ENCODE data around the gene PCYT1A.
"Not testable (repeated sequence)": the region's sequence is repeated elsewhere in the genome, so short reads cannot be mapped to it uniquely, and the experiment has no call there.

Gene PCYT1A

DNA sequence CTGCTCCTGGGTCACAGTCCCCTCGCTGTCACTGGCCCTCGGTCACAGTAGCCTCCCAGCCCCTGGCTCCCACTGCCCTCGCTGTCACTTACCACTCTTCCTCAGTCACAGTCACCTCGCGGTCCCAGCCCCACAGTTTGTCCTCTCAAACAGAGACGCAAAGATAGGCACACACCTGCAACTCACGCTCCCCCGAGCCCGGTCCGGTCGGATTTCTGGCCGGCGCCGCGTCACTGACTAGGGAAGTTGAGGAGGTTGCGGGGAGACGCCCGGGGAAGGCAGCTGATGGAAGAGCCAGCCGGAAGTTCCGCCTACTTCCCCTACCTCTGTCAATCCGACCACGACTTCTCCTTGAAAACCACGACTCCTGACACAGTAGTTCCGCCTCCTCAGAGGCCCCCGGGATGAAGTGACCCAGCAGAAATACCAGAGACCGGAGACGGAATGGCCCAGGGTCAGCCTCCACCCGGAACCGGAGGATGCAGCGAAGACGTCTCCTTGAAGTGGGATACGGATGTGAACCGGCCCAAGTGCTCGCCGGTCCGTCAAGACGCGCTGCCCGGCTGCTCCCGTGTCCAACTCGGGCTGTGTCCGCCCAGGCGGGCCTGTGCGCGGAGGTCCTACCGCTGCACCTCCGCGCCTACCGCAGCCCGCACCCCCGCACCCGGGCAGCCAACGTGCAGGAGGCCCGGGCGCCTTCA, at the start of gene PCYT1A:
Gene PCYT1A (minus strand): TSS at position 287 of the 701 bp plus-strand sequence. CDS start 17,195 bp downstream, outside the sequence.
- H3K4me3 ChIP-seq (ENCODE audit: low read depth, low read length), result peak within 1 kb of the TSS; percentile 99
- peak; percentile 77 for DNase-seq (ENCODE audit: low read depth)

DNA sequence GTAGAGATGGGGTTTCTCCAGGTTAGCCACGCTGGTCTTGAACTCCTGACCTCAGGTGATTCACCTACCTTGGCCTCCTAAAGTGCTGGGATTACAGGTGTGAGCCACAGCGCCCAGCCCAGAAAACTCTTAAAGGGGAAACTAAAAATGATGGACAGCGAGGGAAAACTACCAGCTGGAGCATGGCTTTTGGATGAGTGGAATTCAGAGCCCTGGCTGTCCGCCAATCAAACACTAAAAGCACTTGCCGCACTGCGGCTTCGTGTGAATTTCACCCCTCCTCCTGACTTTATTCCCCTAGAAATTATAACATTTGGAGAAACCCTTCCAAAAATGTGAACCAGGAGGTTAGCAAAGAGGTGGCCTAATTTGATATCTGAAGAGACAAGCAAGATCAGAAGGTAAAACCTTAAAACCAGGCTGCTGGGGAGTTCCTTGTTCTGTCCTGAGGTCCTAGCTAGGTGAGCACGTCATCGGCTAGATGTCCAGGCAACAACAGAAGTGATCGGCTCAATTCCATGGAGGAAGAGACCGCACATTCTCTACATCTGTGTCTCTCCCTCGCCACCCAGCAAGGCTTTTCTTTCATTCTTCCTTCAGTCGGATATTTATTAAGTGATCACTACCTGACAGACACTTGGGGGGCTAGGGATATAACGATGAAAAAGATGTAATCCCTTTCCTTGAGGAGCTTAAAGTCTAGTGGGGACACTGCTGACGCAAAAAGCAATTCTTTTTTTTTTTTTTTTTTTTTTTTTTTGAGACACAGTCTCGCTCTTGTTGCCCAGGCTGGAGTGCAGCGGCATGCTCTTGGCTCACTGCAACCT, 49.0 kb upstream of the PCYT1A start:
- no peak for DNase-seq (ENCODE audit: low read depth)

DNA sequence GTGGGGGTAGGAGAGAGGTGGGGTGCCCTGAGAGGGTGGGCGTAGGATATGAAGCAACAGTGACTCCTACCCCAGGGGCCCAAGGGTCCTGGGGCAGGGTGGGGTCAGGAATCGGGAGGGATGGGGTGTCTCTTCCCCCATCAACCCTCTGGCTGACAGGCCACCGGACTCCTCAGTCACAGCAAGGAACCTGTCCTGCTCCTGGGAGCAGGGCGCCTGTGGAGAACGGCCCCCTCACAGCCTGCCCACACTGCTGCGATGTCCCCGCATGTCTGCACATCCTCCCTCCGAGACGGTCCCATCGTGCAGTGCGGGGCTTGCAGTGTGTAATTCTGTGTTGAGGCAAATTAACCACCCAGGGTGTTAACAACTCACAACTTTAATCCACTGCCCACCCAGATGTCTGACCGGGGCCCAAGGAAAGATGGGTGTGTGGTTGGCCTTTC, 48.0 kb upstream of the PCYT1A start:
- DNase-seq (ENCODE audit: low read depth), result no peak
- H3K4me3 ChIP-seq (ENCODE audit: low read depth, low read length), result no peak overlapping the region

More for the DNA sequence above, 49.0 kb upstream of the PCYT1A start:
- H3K4me3 ChIP-seq (ENCODE audit: low read depth, low read length), result no peak overlapping the region

DNA sequence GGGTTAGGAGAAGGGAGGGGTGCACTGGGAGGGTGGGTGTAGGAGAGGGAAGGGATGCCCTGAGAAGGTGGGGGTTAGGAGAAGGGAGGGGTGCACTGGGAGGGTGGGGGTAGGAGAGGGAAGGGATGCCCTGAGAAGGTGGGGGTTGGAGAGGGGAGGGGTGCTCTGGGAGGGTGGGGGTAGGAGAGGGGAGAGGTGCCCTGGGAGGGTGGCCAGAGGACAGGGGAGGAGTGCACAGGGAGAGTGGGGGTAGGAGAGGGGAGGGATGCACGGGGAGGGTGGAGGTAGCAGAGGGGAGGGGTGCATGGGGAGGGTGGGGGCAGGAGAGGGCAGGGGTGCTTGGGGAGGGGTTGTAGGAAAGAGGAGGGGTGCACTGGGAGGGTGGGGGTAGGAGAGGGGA, 47.5 kb upstream of the PCYT1A start:
- DNase-seq (ENCODE audit: low read depth), result no peak

DNA sequence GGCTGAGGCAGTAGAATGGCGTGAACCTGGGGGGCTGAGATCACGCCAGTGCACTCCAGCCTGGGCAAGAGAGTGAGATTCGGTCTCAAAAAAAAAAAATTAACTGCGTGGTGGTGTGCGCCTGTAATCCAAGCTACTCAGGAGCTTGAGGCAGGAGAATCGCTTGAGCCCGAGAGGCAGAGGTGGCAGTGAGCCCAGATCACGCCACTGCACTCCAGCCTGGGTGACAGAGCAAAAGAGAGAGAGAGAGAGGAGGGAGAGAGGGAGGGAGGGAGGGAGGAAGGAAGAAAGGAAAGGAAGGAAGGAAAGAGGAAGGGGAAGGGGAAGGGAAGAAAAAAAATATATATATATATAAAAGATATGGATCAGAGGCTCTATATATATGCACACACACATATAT, 44.6 kb upstream of the PCYT1A start:
- no peak for DNase-seq (ENCODE audit: low read depth)
- no peak overlapping the region for H3K4me3 ChIP-seq (ENCODE audit: low read depth, low read length)

More for the DNA sequence above, 47.5 kb upstream of the PCYT1A start:
- no peak overlapping the region for H3K4me3 ChIP-seq (ENCODE audit: low read depth, low read length)

DNA sequence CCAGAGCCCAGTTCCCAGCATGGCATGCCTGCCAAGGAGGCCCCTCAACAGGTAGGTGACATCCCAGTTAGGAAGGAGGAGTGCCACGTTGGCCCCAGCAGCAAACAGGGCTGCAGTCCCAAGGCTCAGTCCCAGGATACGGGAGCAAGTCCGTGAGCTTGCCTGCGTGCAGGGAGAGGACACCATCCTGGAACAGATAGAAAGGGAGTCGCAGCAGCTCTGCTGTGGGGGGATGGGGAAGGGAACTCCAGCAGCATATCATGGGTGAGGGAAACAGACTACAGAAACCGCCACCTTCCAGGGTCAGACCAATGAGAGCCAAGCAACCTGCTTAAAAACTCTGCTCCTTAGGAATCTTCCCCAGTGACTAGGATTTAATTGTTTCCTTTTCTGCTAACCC, 39.9 kb upstream of the PCYT1A start:
- H3K4me3 ChIP-seq (ENCODE audit: low read depth, low read length), result no peak overlapping the region
- DNase-seq (ENCODE audit: low read depth), result no peak

DNA sequence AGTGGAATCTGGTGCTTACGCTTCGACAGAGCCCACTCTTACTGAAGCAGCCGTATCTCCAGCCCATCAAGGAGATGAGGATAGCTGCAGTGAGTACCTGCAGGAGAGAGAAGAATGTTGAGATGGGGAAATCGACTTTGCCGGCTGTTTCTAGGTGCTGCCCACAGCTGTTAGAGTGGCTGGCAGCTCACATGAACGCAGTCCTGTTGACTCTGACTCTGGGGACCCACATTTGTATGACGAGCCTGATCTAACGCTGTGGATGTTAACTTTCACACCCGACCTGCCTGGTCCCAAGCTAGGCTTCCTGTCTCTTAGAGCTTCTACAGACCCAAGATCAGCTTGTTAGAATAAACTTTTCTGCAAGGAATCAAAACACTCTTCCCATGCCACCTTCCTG, 39.4 kb upstream of the PCYT1A start:
- H3K4me3 ChIP-seq (ENCODE audit: low read depth, low read length), result no peak overlapping the region
- no peak for DNase-seq (ENCODE audit: low read depth)

DNA sequence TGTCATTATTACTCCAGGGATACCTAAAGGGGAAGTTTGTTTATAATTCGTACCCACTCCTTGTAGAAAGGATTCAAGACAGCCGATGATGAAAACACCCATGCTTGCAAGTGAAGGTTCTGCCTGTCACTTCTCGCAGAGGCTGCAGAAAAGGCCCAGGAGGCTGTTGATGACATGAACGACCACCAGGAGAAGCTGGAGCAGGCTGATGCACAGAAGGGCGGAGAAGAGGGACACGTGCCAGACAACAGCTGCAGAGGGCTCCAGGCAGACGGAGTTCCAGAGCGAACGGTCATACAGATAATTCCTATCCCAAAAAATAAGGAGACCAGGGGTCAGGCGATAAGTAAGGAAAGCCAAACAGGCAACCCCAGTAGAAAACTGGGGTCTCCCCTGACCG, 36.2 kb upstream of the PCYT1A start:
- no peak for DNase-seq (ENCODE audit: low read depth)
- no peak overlapping the region for H3K4me3 ChIP-seq (ENCODE audit: low read depth, low read length)

DNA sequence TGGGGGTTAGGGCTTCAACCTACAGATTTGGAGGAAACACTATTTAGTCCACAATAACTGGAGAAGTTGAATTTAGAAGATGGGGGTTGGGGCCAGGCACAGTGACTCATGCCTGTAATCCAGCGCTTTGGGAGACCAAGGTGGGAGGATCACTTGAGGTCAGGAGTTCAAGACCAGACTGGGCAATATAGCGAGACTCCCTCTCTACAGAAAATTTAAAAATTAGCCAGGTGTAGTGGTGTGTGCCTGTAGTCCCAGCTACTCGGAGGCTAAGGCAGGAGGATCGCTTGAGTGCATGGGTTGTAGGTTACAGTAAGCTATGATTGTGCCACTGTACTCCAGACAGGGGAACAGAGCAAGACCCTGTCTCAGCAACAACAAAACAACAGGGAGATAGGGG, 35.5 kb upstream of the PCYT1A start:
- DNase-seq (ENCODE audit: low read depth), result no peak
- no peak overlapping the region for H3K4me3 ChIP-seq (ENCODE audit: low read depth, low read length)

DNA sequence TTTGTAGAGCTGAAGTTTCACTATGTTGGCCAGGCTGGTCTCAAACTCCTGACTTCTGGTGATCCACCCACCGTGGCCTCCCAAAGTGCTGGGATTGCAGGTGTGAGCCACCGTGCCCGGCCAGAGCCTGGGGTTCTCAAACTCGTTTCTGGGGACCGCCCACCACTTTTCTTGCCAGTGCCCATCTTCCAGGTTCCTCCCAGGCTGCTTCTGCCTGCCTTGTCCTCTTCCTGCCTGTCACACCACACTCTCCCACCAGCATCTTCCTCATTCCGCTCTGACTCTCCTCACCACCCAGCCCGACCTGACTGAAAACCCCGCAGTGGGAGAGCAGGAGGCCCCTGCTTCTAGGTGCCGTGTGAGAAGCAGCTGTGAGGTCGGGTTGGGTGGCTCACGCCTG, 33.6 kb upstream of the PCYT1A start:
- H3K4me3 ChIP-seq (ENCODE audit: low read depth, low read length), result no peak overlapping the region
- DNase-seq (ENCODE audit: low read depth), result no peak

DNA sequence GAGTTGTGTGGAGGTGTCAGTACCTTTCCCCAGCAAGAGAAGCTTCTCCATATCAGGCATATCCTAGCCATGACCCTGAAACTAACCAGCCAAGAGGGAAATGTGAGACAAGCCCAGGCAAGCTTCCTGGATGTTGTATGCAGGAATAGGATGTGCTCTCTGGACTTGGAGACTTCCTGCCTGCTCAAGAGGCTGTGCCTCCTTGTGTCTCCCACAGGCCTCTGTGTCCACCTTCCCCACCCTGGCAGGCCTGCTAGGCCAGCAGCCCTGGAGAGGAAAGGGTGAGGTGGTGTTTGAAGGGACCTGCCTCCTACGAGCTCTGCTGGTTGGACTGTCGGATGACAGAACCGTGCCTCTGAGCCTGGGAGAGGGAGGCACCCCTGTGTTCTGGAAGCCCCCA, 32.6 kb upstream of the PCYT1A start:
- no peak for DNase-seq (ENCODE audit: low read depth)
- no peak overlapping the region for H3K4me3 ChIP-seq (ENCODE audit: low read depth, low read length)

DNA sequence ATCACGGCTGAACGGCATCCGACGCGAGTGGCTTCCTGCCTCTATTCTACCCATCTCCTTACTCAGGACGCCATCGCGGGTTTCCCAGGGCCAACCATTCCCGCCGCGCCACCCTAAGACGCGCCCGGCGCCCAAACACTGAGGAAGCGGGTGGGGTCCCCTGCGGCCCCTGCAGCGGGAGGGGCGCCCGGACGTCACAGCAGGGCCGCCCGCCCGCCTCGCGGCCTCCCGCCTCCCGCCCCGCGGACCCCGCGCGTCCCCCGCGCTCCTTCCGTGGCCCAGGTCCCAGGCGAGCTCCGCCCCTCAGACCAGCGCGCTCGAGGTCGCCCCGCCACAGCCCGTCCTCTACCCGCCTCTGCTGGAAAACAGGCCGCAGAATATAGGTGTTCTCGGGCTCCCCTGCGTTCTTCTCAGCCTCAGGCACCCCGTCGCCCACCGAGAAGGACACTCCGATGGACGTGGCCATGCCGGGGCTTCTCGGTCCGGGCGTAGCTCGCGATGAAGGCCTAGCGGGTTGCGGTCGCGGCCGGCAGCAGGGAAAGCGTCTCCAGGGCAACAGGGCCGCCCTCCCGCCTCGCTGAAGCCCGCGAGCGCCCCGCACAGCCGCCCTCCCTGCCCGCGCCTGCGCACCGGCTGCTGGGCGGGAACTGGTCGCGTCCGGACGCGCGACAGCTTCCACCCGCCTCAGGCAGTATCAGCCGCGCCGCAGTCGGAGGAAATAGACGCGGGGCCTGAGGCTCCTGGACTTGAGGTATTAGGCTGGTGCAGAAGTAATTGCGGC, 30.4 kb upstream of the PCYT1A start, which contains the start of gene DYNLT2B:
Gene DYNLT2B (minus strand): TSS at position 554 of the 781 bp plus-strand sequence. CDS start 88 bp downstream, at position 466.
- peak; percentile 66 for DNase-seq (ENCODE audit: low read depth)
- H3K4me3 ChIP-seq (ENCODE audit: low read depth, low read length), result peak within 1 kb of the TSS; percentile 70

DNA sequence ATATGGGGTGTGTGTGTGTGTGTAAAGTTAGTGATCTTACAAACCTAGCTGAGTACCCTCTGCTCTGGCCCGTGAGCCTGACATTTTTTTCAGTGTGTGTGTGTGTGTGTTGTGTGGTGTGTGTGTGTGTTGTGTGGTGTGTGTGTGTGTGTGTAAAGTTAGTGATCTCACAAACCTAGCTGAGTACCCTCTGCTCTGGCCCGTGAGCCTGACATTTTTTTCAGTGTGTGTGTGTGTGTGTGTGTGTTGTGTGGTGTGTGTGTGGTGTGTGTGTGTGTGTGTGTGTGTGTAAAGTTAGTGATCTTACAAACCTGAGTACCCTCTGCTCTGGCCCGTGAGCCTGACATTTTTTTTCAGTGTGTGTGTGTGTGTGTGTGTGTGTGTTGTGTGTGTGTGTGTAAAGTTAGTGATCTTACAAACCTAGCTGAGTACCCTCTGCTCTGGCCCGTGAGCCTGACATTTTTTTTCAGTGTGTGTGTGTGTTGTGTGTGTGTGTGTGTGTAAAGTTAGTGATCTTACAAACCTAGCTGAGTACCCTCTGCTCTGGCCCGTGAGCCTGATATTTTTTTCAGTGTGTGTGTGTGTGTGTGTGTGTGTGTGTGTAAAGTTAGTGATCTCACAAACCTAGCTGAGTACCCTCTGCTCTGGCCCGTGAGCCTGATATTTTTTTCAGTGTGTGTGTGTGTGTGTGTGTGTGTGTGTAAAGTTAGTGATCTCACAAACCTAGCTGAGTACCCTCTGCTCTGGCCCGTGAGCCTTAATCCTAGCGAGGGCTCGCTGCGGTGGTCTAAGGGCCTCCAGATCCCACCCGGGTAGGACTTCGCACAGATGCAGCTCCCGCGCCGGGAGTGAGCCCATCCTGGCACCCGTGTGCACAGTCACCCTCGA, 29.5 kb upstream of the PCYT1A start:
- H3K4me3 ChIP-seq (ENCODE audit: low read depth, low read length), result peak overlapping the region; percentile 70
- DNase-seq (ENCODE audit: low read depth), result not testable (repeated sequence)

DNA sequence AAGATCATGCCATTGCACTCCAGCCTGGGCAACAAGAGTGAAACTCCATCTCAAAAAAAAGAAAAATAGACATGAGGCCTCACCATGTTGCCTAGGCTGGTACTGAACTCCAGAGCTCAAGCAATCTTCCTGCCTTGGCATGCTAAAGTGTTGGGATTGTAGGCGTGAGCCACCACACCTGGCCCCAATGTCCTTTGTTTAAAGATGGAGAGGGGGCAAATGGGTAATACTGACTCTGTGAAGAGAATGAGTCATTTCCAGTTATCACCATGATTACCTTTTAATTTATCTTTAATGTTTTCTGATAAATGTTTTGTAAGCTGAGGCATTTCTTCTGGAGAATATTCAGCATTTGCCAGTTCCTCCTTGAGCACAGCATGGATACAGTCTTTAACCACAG, 28.3 kb upstream of the PCYT1A start:
- DNase-seq (ENCODE audit: low read depth), result no peak

DNA sequence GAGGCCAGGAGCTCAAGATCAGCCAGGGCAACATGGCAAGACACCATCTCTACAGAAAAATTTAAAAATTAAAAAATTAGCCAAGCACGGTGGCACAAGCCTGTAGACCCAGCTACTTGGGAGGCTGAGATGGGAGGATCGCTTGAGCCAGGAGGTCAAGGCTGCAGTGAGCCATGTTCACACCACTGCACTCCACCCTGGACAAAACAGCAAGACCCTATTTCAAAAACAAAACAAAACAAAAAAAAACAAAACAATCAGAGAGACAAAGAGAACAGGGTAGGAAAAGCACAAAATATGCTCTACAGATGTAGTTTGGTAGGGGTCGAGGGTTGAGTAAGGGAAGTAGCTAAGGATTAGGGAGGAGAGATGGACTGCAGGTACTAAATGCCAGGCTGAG, 27.1 kb upstream of the PCYT1A start:
- no peak overlapping the region for H3K4me3 ChIP-seq (ENCODE audit: low read depth, low read length)
- no peak for DNase-seq (ENCODE audit: low read depth)

More for the DNA sequence above, 28.3 kb upstream of the PCYT1A start:
- H3K4me3 ChIP-seq (ENCODE audit: low read depth, low read length), result no peak overlapping the region

DNA sequence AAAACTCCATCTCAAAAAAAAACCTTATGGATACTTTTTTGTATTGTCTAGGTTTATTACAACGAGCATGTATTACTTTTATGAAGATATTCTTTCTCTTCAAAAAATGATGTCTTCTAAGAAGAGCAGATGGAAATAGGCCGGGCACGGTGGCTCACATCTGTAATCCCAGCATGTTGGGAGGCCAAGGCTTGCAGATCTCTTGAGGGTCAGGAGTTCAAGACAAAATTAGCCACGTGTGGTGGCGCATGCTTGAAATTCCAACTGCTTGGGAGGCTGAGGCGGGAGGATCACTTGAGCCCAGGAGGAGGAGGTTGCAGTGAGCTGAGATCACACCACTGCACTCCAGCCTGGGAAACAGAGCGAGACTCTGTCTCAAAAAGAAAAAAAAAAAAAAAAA, 26.6 kb upstream of the PCYT1A start:
- not testable (repeated sequence) for DNase-seq (ENCODE audit: low read depth)

DNA sequence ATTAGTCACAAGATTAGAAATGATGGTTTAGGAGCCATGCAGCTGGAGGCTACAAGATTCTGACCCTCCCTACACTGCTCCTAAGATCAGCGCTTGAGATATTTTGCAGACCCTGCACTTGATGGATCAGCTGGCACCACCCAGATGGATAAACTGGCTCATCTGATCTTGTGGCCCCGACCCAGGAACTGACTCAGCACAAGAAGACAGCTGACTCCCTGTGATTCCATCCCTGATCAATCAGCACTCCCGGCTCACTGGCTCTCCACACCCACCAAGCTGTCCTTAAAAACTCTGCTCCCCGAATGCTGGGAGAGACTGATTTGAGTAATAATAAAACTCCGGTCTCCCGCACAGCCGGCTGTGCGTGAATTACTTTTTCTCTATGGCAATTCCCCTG, 15.4 kb upstream of the PCYT1A start:
- not testable (repeated sequence) for H3K4me3 ChIP-seq (ENCODE audit: low read depth, low read length); DNase-seq (ENCODE audit: low read depth)

More for the DNA sequence above, 26.6 kb upstream of the PCYT1A start:
- not testable (repeated sequence) for H3K4me3 ChIP-seq (ENCODE audit: low read depth, low read length)

DNA sequence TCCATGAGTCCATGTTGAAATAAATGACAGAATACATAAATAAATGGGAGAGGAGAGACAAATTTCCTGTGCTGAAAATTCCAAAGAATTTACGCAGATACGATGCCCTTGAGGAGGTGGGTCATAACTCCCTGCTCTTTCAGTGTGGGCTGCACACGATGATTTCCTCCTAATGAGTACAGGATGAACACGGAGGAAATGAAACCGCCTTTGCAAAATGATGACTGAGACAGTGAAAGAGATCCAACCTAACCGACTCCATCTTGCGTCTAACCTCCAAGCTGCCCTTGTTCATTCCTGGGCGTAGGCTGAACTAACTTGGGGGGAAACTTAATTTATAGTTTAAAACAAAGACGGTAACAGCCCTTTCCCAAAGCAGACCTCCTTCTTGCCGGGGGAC, 15.0 kb upstream of the PCYT1A start:
- not testable (repeated sequence) for H3K4me3 ChIP-seq (ENCODE audit: low read depth, low read length); DNase-seq (ENCODE audit: low read depth)

DNA sequence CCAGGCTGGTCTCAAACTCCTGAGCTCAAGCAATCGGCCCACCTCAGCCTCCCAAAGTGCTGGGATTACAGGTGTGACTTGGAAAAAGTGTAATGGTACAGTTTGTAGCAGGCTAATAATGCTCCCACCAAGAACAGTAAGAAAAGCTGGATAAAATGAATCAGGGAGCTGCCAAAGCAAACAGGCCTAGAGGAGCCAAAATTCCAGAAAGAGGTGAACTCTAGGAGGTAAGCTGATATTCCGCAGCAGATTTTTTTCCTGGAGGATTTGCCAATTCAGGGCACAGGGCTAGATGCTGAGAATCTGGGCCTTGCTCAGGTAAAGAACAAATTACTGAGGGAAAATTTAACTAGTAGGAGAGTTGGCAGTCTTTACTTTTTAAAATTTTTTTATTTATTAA, 11.0 kb upstream of the PCYT1A start:
- H3K4me3 ChIP-seq (ENCODE audit: low read depth, low read length), result no peak overlapping the region
- no peak for DNase-seq (ENCODE audit: low read depth)
